GM12878 (cell line): ENCODE data around the gene AMBRA1. TPM values are rescaled to one million over a fixed set of nuclear protein-coding genes. Genes with fewer than 3 reads are reported as not detected.
A peak's percentile ranks its signal among the peaks of the same experiment; 100 is the strongest.

Experiments used
- CBX3 ChIP-seq: fragments of 200-600 bp; sonication (generic); IDR thresholded peaks from 2 replicates; pipeline ENCODE4 v1.6.1; 2016; ENCODE audit warnings: low read depth, borderline replicate concordance
- CEBPB ChIP-seq, 2 experiments: fragments of 150-350 bp in 1 of 2; IDR thresholded peaks; 2 replicates each; pipeline ENCODE4 v1.6.1; 2012 to 2014; ENCODE audit warnings: low read depth in 2 of 2, low read length in 2 of 2, borderline replicate concordance in 1 of 2, inconsistent platforms in 1 of 2
- E4F1 ChIP-seq: fragments of 450-650 bp; IDR thresholded peaks from 2 replicates; pipeline ENCODE4 v1.6.1; 2018; ENCODE audit warnings: borderline replicate concordance, mild to moderate bottlenecking; ENCODE audit not compliant: partially characterized antibody
- ETV6 ChIP-seq, 2 experiments: fragments of 450-650 bp in 1 of 2; IDR thresholded peaks in 1 of 2; conservative IDR thresholded peaks in 1 of 2; 2 replicates each; pipeline ENCODE4 v1.6.1; 2014; ENCODE audit warnings: antibody characterized with exemption in 1 of 2, borderline replicate concordance in 1 of 2, low read depth in 1 of 2, mild to moderate bottlenecking in 1 of 2, moderate library complexity in 1 of 2
- FOXM1 ChIP-seq: IDR thresholded peaks from 2 replicates; pipeline ENCODE4 v1.6.1; 2012; ENCODE audit warnings: low read depth, mild to moderate bottlenecking, inconsistent platforms, low read length, moderate library complexity
- HDAC6 ChIP-seq: fragments of 200-600 bp; sonication (generic); IDR thresholded peaks from one replicate; pipeline ENCODE4 v1.8.0; 2017; ENCODE audit warnings: antibody characterized with exemption; ENCODE audit not compliant: unreplicated experiment
- HSF1 ChIP-seq: fragments of 150-350 bp; IDR thresholded peaks from 2 replicates; pipeline ENCODE4 v1.6.1; 2014; ENCODE audit warnings: mild to moderate bottlenecking, low read depth, low read length
- IKZF2 ChIP-seq, 2 experiments: fragments of 450-650 bp; IDR thresholded peaks; 2 replicates each; pipeline ENCODE4 v1.6.1; 2017; ENCODE audit warnings: mild to moderate bottlenecking in 2 of 2, moderate library complexity in 2 of 2
- MAX ChIP-seq: IDR thresholded peaks from 2 replicates; pipeline ENCODE4 v1.6.1; 2012; ENCODE audit warnings: low read depth, low read length, improper control_type of control experiment
- MLLT1 ChIP-seq: fragments of 450-650 bp; IDR thresholded peaks from 2 replicates; pipeline ENCODE4 v1.6.1; 2016; ENCODE audit warnings: mild to moderate bottlenecking
- MTA2 ChIP-seq: fragments of 450-650 bp; IDR thresholded peaks from 2 replicates; pipeline ENCODE4 v1.6.1; 2016; ENCODE audit warnings: low read depth, mild to moderate bottlenecking, moderate library complexity
- PAX8 ChIP-seq: fragments of 450-650 bp; IDR thresholded peaks from 2 replicates; pipeline ENCODE4 v1.6.1; 2017; ENCODE audit warnings: mild to moderate bottlenecking, moderate library complexity
- RELB ChIP-seq: fragments of 450-650 bp; IDR thresholded peaks from 2 replicates; pipeline ENCODE4 v1.6.1; 2017; ENCODE audit warnings: low read depth, mild to moderate bottlenecking, moderate library complexity
- RUNX3 ChIP-seq: IDR thresholded peaks from 2 replicates; pipeline ENCODE4 v1.6.1; 2012; ENCODE audit warnings: low read length, inconsistent platforms
- SRF ChIP-seq, 2 experiments: IDR thresholded peaks; 2 replicates each; pipeline ENCODE4 v1.6.1; 2011; ENCODE audit warnings: low read depth in 2 of 2, low read length in 2 of 2, mild to moderate bottlenecking in 1 of 2, moderate library complexity in 1 of 2
- STAT1 ChIP-seq: fragments of 450-650 bp; conservative IDR thresholded peaks from 2 replicates; pipeline ENCODE4 v1.6.1; 2014; ENCODE audit warnings: antibody characterized with exemption, mild to moderate bottlenecking
- TAF1 ChIP-seq: IDR thresholded peaks from 2 replicates; pipeline ENCODE4 v1.6.1; 2011; ENCODE audit warnings: mild to moderate bottlenecking, low read depth, low read length, borderline replicate concordance
- TCF12 ChIP-seq: IDR thresholded peaks from 2 replicates; pipeline ENCODE4 v1.6.1; 2011; ENCODE audit warnings: low read depth, mild to moderate bottlenecking, low read length
- polyA plus RNA-seq, 11 experiments: library from polyadenylated mRNA; depleted of rRNA in 4 of 11; unstranded in 6 of 11; stranded (reverse) in 5 of 11; fragments of >200 nt; fragmentation: Nextera tagmentation in 4 of 11; fragmentation: Illumina TruSeq in 1 of 11; extraction: Ambion mirVana in 4 of 11; extraction: Trizol in 1 of 11; gene quantifications; 1 replicate in 1 of 11; 2 replicates in 10 of 11; pipeline versions ENCODE4 v1.2.1 to v1.2.3, GENCODE V29; 2011 to 2016; ENCODE audit warnings: inconsistent platforms in 2 of 11, missing spikeins in 2 of 11, low read depth in 1 of 11
- total RNA-seq, 4 experiments: library from RNA; depleted of rRNA in 3 of 4; stranded (reverse); fragments of >200 nt in 3 of 4; fragmentation: Illumina TruSeq in 1 of 4; extraction: Trizol in 1 of 4; gene quantifications; 2 replicates each; pipeline versions ENCODE4 v1.2.1 to v1.2.3, GENCODE V29; 2013 to 2021
- TF ChIP-seq, protein P1 (sequence below): fragments of 450-650 bp; conservative IDR thresholded peaks from 2 replicates; pipeline ENCODE4 v1.6.1; 2017; ENCODE audit warnings: mild to moderate bottlenecking, moderate library complexity

The AMBRA1 gene
- total and polyA plus RNA-seq, 10 of the 15 experiments (the other 5 are each of a cell fraction or from before 2014, with no cell fraction given): 0.57 to 34.3 (median 13.7) TPM

GRCh38 chr11:46617134-46617971 lies 23.5 kb upstream of the AMBRA1 start, which contains the start of the genes ATG13 and HARBI1 (continued):
- TF ChIP-seq HSF1 (peak; percentile 62), ETV6 (conservative IDR thresholded peaks at IDR 0.05 in 1 of 2, IDR thresholded peaks at IDR 0.05 in 1 of 2; ENCODE audit: borderline replicate concordance in 1 of 2, low read depth in 1 of 2) (no peak), MLLT1 (peak; percentile 53), IKZF2 (IDR thresholded peaks at IDR 0.05) (peak; percentile 22 to 46; a peak in 1 of 4 replicates), MAX (peak; percentile 56; the same call in 1 of the 2 replicates), STAT1 (peak; percentile 21; the same call in 1 of the 2 replicates), TAF1 (peak; percentile 34; the same call in 1 of the 2 replicates), TCF12 (no peak), MTA2 (peak; percentile 18; the same call in 1 of the 2 replicates), SRF (IDR thresholded peaks at IDR 0.05; ENCODE audit: low read depth in 2 of 2, low read length in 2 of 2) (0 out of 4 replicates have a peak, but pooled peaks of 1 of the 2 experiments have one; percentile 33), PAX8 (no peak), HDAC6 (peak; percentile 30), CBX3 (no peak), RUNX3 (peak; percentile 93), FOXM1 (peak; percentile 73), RELB (peak; percentile 95), CEBPB (IDR thresholded peaks at IDR 0.05; ENCODE audit: borderline replicate concordance in 1 of 2, low read depth in 2 of 2, low read length in 2 of 2) (no peak), E4F1 (peak; percentile 64)
- TF ChIP-seq, protein P1, sequence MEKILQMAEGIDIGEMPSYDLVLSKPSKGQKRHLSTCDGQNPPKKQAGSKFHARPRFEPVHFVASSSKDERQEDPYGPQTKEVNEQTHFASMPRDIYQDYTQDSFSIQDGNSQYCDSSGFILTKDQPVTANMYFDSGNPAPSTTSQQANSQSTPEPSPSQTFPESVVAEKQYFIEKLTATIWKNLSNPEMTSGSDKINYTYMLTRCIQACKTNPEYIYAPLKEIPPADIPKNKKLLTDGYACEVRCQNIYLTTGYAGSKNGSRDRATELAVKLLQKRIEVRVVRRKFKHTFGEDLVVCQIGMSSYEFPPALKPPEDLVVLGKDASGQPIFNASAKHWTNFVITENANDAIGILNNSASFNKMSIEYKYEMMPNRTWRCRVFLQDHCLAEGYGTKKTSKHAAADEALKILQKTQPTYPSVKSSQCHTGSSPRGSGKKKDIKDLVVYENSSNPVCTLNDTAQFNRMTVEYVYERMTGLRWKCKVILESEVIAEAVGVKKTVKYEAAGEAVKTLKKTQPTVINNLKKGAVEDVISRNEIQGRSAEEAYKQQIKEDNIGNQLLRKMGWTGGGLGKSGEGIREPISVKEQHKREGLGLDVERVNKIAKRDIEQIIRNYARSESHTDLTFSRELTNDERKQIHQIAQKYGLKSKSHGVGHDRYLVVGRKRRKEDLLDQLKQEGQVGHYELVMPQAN: peak; percentile 82
